ENCODE data around the gene GFI1. TPM values are rescaled to one million over a fixed set of nuclear protein-coding genes. Genes with fewer than 3 reads are reported as not detected.
"Not testable (repeated sequence)": the region's sequence is repeated elsewhere in the genome, so short reads cannot be mapped to it uniquely, and the experiment has no call there.

Gene GFI1
- 10 to 100 TPM in 1 of 4 donors, 1 to 10 TPM in 3; 4.5 to 15.7 (median 9.2) TPM for total RNA-seq

- H3K27me3 ChIP-seq = peaks cover 83% of the 10 kb centered on the region
- peak; percentile 76 for DNase-seq
- peak within 1 kb of the TSS; percentile 71 to 82 (median 74) for H3K27ac ChIP-seq
- in situ Hi-C loops (cut with MboI; ENCODE audit: low pct_ligation_motif_present in 1 of 4, low pct_unique_long_range_greater_than_20kb in 1 of 4, low sequenced_read_pairs in 3 of 4) = no loop called here
- no peak for TF ChIP-seq CTCF (IDR thresholded peaks at IDR 0.05)
- TF ChIP-seq POLR2A (IDR thresholded peaks at IDR 0.05) = no peak
- TF ChIP-seq EP300 (IDR thresholded peaks at IDR 0.05; ENCODE audit: low read depth) = no peak
- TF ChIP-seq POLR2AphosphoS5 (IDR thresholded peaks at IDR 0.05) = no peak
- H3K36me3 ChIP-seq = no peaks in the 10 kb centered on the region
- H3K4me1 ChIP-seq = peaks cover 12 to 58% (median 54%) of the 10 kb centered on the region in 4 donors
- intact Hi-C loops (cut with DNase I; ENCODE audit: low total_unique reads) = no loop called here
- peak within 1 kb of the TSS; percentile 27 to 64 (median 44) for H3K4me3 ChIP-seq
- no peaks in the 10 kb centered on the region for H3K9me3 ChIP-seq
- 2% methylated on average over 60 of the region's 77 CpGs; no CpG with 5 or more reads in 1 of the 2 donors for WGBS, 2 donors (ENCODE audit: low coverage in 1 of 2)
Measured at GRCh38 chr1:92486251-92487077, at the start of gene GFI1. GFI1 (minus strand) TSS chr1:92486925; CDS start chr1:92483487, 3,438 bp downstream.

- 83 to 84% methylated on average over 4 of the region's 4 CpGs for WGBS, 2 donors (ENCODE audit: low coverage in 1 of 2)
- H3K27ac ChIP-seq; H3K36me3 ChIP-seq; H3K4me3 ChIP-seq; H3K4me1 ChIP-seq; H3K27me3 ChIP-seq; DNase-seq; H3K9me3 ChIP-seq; in situ Hi-C loops (cut with MboI; ENCODE audit: low pct_ligation_motif_present in 1 of 4, low pct_unique_long_range_greater_than_20kb in 1 of 4, low sequenced_read_pairs in 3 of 4); intact Hi-C loops (cut with DNase I; ENCODE audit: low total_unique reads): not testable (repeated sequence)
Measured at GRCh38 chr1:92532371-92532770, 45.6 kb upstream of the GFI1 start.

- intact Hi-C loops (cut with DNase I; ENCODE audit: low total_unique reads); H3K27me3 ChIP-seq; H3K9me3 ChIP-seq; H3K4me1 ChIP-seq; H3K4me3 ChIP-seq; DNase-seq; H3K27ac ChIP-seq; H3K36me3 ChIP-seq; in situ Hi-C loops (cut with MboI; ENCODE audit: low pct_ligation_motif_present in 1 of 4, low pct_unique_long_range_greater_than_20kb in 1 of 4, low sequenced_read_pairs in 3 of 4): not testable (repeated sequence)
- 86 to 93% methylated on average over 3 of the region's 3 CpGs for WGBS, 2 donors (ENCODE audit: low coverage in 1 of 2)
Measured at GRCh38 chr1:92531939-92532338, 45.2 kb upstream of the GFI1 start.

DNA sequence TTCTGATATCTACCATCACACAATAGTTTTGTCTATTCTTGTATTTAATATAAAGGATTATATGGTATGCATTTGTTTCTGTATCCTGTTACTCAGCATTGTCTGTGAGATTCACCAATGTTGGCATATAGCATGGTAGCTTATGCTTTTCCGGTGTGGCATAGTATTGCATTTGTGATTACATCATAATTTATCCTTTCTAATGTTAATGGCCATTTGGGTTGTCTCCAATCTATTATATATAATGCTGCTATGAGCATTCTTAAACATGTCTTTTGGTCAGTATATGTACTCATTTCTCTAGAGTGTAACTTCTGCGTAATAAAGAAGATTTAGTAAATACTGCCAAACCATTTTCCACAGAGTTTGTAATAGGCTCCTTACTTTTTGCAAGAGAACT lies 40.9 kb upstream of the GFI1 start:
- WGBS, 2 donors (ENCODE audit: low coverage in 1 of 2) = 95 to 100% methylated on average over 2 of the region's 2 CpGs
- Histone ChIP-seq H3K36me3 (no peaks in the 10 kb centered on the region), H3K27me3 (no peaks in the 10 kb centered on the region), H3K9me3 (no peaks in the 10 kb centered on the region), H3K4me1 (no peaks in the 10 kb centered on the region), H3K27ac (no peak overlapping the region), H3K4me3 (no peak overlapping the region)
- intact Hi-C loops (cut with DNase I; ENCODE audit: low total_unique reads) (no loop called here), in situ Hi-C loops (cut with MboI; ENCODE audit: low pct_ligation_motif_present in 1 of 4, low pct_unique_long_range_greater_than_20kb in 1 of 4, low sequenced_read_pairs in 3 of 4) (no loop called here)
- no peak for DNase-seq
- no peak for TF ChIP-seq CTCF (IDR thresholded peaks at IDR 0.05)
- no peak for TF ChIP-seq POLR2A (IDR thresholded peaks at IDR 0.05)
- no peak for TF ChIP-seq POLR2AphosphoS5 (IDR thresholded peaks at IDR 0.05)
- TF ChIP-seq EP300 (IDR thresholded peaks at IDR 0.05; ENCODE audit: low read depth) = no peak

DNA sequence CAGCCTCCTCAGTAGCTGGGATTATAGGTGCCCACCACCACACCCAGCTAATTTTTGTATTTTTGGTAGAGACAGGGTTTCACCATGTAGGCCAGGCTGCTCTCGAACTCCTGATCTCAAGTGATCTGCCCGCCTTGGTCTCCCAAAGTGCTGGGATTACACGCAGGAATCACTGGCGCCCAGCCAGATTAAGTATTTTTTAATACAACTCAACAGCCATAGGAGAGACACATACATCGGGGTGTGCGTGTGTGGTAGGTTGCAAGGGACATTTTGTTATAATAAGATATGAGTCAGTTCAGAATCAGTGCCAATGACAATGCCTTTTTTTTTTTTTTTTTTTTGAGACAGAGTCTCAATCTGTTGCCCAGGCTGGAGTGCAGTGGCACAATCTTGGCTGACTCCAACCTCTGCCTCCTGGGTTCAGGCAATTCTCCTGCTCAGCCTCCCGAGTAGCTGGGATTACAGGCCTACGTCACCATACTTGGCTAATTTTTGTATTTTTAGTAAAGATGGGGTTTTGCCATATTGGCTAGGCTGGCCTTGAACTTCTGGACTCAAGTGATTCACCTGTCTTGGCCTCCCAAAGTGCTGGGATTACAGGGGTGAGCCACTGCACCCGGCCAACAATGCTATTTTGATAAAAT lies 38.3 kb upstream of the GFI1 start:
- H3K27me3 ChIP-seq; H3K36me3 ChIP-seq; H3K4me3 ChIP-seq; H3K4me1 ChIP-seq; H3K9me3 ChIP-seq; intact Hi-C loops (cut with DNase I; ENCODE audit: low total_unique reads); in situ Hi-C loops (cut with MboI; ENCODE audit: low pct_ligation_motif_present in 1 of 4, low pct_unique_long_range_greater_than_20kb in 1 of 4, low sequenced_read_pairs in 3 of 4); DNase-seq; H3K27ac ChIP-seq: not testable (repeated sequence)
- 97% methylated on average over 4 to 9 of the region's 9 CpGs for WGBS, 2 donors (ENCODE audit: low coverage in 1 of 2)
